GM23338 (cell line): ENCODE results near the gene PTPRN2. TPM values are rescaled to one million over a fixed set of nuclear protein-coding genes. Genes with fewer than 3 reads are reported as not detected.
"Not testable (repeated sequence)": the region's sequence is repeated elsewhere in the genome, so short reads cannot be mapped to it uniquely, and the experiment has no call there.

ENCODE experiments used
- ATAC-seq: fragments of 200-7000 bp; cut with Tn5 transposase; 3 replicates; pipeline ENCODE4 v1.9.1; 2020
- DNase-seq: peaks from one replicate; pipeline ENCODE4 v3.0.0-alpha.2; 2015; ENCODE audit warnings: low spot score
- H2AFZ ChIP-seq: fragments of 200-600 bp; sonication (generic); 2 replicates; pipeline ENCODE4 v1.8.0; 2016; ENCODE audit warnings: antibody characterized with exemption, mild to moderate bottlenecking, moderate library complexity
- H3F3A ChIP-seq: fragments of 200-600 bp; sonication (generic); replicated peaks from 2 replicates; pipeline ENCODE4 v1.8.0; 2017; ENCODE audit warnings: antibody characterized with exemption, mixed run types, low read depth
- H3K27ac ChIP-seq: fragments of 200-600 bp; sonication (generic); 2 replicates; pipeline ENCODE4 v1.6.1; 2016; ENCODE audit warnings: low read depth
- H3K27me3 ChIP-seq: fragments of 200-600 bp; sonication (generic); 2 replicates; pipeline ENCODE4 v1.8.0; 2016; ENCODE audit warnings: mild to moderate bottlenecking, mixed run types, moderate library complexity; ENCODE audit not compliant: insufficient read depth
- H3K36me3 ChIP-seq: fragments of 200-600 bp; sonication (generic); 2 replicates; pipeline ENCODE4 v1.8.0; 2016; ENCODE audit warnings: mild to moderate bottlenecking; ENCODE audit not compliant: insufficient read depth
- H3K4me1 ChIP-seq: fragments of 200-600 bp; sonication (generic); 2 replicates; pipeline ENCODE4 v1.8.0; 2016; ENCODE audit warnings: mild to moderate bottlenecking, moderate library complexity; ENCODE audit not compliant: insufficient read depth
- H3K4me2 ChIP-seq: fragments of 200-600 bp; sonication (generic); 2 replicates; pipeline ENCODE4 v1.7.1; 2017; ENCODE audit warnings: mixed run types
- H3K4me3 ChIP-seq: fragments of 200-600 bp; sonication (generic); 2 replicates; pipeline ENCODE4 v1.6.1; 2016; ENCODE audit warnings: mixed run types
- H3K79me2 ChIP-seq: fragments of 200-600 bp; sonication (generic); replicated peaks from 2 replicates; pipeline ENCODE4 v1.8.0; 2017; ENCODE audit warnings: mild to moderate bottlenecking; ENCODE audit not compliant: insufficient read depth
- H3K9me2 ChIP-seq: fragments of 200-600 bp; sonication (generic); 2 replicates; pipeline ENCODE4 v1.8.0; 2017; ENCODE audit not compliant: insufficient read depth
- H4K20me1 ChIP-seq: fragments of 200-600 bp; sonication (generic); replicated peaks from 2 replicates; pipeline ENCODE4 v1.8.0; 2017; ENCODE audit warnings: mild to moderate bottlenecking; ENCODE audit not compliant: insufficient read depth
- H3K27ac Mint-ChIP-seq: 2 replicates; pipeline ENCODE4 v1.8.0; 2020; ENCODE audit warnings: inconsistent platforms, mild to moderate bottlenecking, moderate library complexity, mixed read lengths
- H3K27me3 Mint-ChIP-seq: 3 replicates; pipeline ENCODE4 v1.8.0; 2022; ENCODE audit warnings: low read depth, mild to moderate bottlenecking, moderate library complexity, mixed read lengths, inconsistent platforms; ENCODE audit not compliant: insufficient read depth, poor library complexity
- H3K36me3 Mint-ChIP-seq: 3 replicates; pipeline ENCODE4 v1.8.0; 2021; ENCODE audit warnings: low read depth, mild to moderate bottlenecking, inconsistent platforms, moderate library complexity, mixed read lengths
- H3K4me1 Mint-ChIP-seq: 3 replicates; pipeline ENCODE4 v1.8.0; 2020; ENCODE audit warnings: mild to moderate bottlenecking, inconsistent platforms, mixed read lengths
- H3K4me3 Mint-ChIP-seq: 3 replicates; pipeline ENCODE4 v1.8.0; 2021; ENCODE audit warnings: moderate library complexity, mild to moderate bottlenecking, inconsistent platforms, mixed read lengths
- H3K9me3 Mint-ChIP-seq: 3 replicates; pipeline ENCODE4 v1.8.0; 2020; ENCODE audit warnings: moderate library complexity, mild to moderate bottlenecking, inconsistent platforms, mixed read lengths
- ETS1 ChIP-seq: IDR thresholded peaks from 2 replicates; pipeline ENCODE4 v1.6.1; 2016; ENCODE audit warnings: antibody characterized with exemption
- EZH2 ChIP-seq: fragments of 200-600 bp; sonication (generic); IDR thresholded peaks from one replicate; pipeline ENCODE4 v1.8.0; 2017; ENCODE audit warnings: antibody characterized with exemption, mild to moderate bottlenecking, low read depth; ENCODE audit not compliant: unreplicated experiment
- EZH2phosphoT487 ChIP-seq: fragments of 200-600 bp; sonication (generic); IDR thresholded peaks from one replicate; pipeline ENCODE4 v1.8.1; 2018; ENCODE audit warnings: antibody characterized with exemption; ENCODE audit not compliant: unreplicated experiment
- JUNB ChIP-seq: IDR thresholded peaks from one replicate; pipeline ENCODE4 v1.6.1; 2016; ENCODE audit warnings: antibody characterized with exemption; ENCODE audit not compliant: unreplicated experiment
- POLR2AphosphoS5 ChIP-seq: IDR thresholded peaks from 2 replicates; pipeline ENCODE4 v1.6.1; 2016; ENCODE audit warnings: antibody characterized with exemption, low read depth
- REST ChIP-seq: IDR thresholded peaks from one replicate; pipeline ENCODE4 v1.6.1; 2018; ENCODE audit warnings: antibody characterized with exemption; ENCODE audit not compliant: unreplicated experiment
- ZNF331 ChIP-seq: fragments of 250-450 bp; sonication (Bioruptor Pico); IDR thresholded peaks from 2 replicates; pipeline ENCODE4 v1.5.0; 2020; ENCODE audit warnings: low read depth, mild to moderate bottlenecking, moderate library complexity
- polyA plus RNA-seq: library from polyadenylated mRNA; unstranded; fragments of >200 nt; fragmentation: Nextera tagmentation; extraction: Ambion mirVana; gene quantifications from 2 replicates; pipeline ENCODE4 v1.2.1, GENCODE V29; 2016
- total RNA-seq: library from RNA; depleted of rRNA; stranded (reverse); fragments of >200 nt; shearing (Covaris generic); gene quantifications from 2 replicates; pipeline ENCODE4 v1.2.3, GENCODE V29; 2014
- TF ChIP-seq, protein P1 (sequence below), 2 experiments: fragments of 200-600 bp in 1 of 2; sonication (generic) in 1 of 2; conservative IDR thresholded peaks; 2 replicates each; pipeline versions ENCODE4 v1.5.1 to v1.6.1; 2016 to 2017; ENCODE audit warnings: antibody characterized with exemption in 2 of 2, low read depth in 2 of 2, mild to moderate bottlenecking in 2 of 2, moderate library complexity in 1 of 2

The PTPRN2 gene
- total and polyA plus RNA-seq, 2 experiments from 2014 or later = 0.87 to 4.0 TPM

DNA sequence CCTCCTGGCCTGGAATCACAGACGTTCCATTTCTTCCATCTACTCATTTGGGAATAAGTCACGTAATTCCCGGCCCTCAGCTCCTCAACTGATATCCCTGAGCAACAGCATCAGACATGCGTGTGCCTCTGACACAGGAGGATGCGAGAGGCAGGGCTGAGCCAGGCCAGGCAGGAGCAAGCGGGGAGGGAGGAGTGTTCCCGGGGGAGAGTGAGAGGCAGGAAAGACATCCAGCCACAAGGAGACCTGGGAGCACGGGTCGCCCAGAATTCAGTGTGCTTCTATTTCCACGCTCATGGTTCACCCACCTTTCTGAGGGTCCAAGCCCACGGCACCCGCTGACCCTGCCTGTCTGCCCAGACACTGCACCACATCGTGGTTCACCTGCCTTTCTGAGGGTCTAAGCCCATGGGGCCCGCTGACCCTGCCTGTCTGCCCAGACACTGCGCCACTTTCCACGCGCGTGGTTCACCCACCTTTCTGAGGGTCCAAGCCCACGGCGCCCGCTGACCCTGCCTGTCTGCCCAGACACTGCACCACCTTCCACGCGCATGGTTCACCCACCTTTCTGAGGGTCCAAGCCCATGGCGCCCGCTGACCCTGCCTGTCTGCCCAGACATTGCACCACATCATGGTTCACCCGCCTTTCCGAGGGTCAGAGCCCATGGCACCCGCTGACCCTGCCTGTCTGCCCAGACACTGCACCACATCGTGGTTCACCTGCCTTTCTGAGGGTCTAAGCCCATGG, 293.0 kb downstream of the PTPRN2 start:
- not testable (repeated sequence) for H2AFZ ChIP-seq, H3K27me3 ChIP-seq, H3K27me3 Mint-ChIP-seq, H3K79me2 ChIP-seq, H3K9me2 ChIP-seq, DNase-seq, H3K4me1 ChIP-seq, H3K27ac Mint-ChIP-seq, H3F3A ChIP-seq, H3K4me1 Mint-ChIP-seq, H3K4me3 Mint-ChIP-seq, H3K36me3 ChIP-seq, H4K20me1 ChIP-seq, H3K4me2 ChIP-seq, H3K4me3 ChIP-seq, ATAC-seq, H3K27ac ChIP-seq
- H3K36me3 Mint-ChIP-seq = peaks cover 39% of the 10 kb centered on the region
- peaks cover 100% of the 10 kb centered on the region for H3K9me3 Mint-ChIP-seq

- Mint-ChIP-seq H3K4me3 (no peak overlapping the region), H3K27me3 (peaks cover 2% of the 10 kb centered on the region), H3K36me3 (peaks cover 37% of the 10 kb centered on the region), H3K4me1 (no peaks in the 10 kb centered on the region), H3K9me3 (peaks cover 100% of the 10 kb centered on the region), H3K27ac (no peak overlapping the region)
- no peaks in the 10 kb centered on the region for H3K4me1 ChIP-seq
- TF ChIP-seq JUNB = no peak
- H3K4me3 ChIP-seq = no peak overlapping the region
- no peak overlapping the region for H2AFZ ChIP-seq
- H3F3A ChIP-seq = no peaks in the 10 kb centered on the region
- H3K27me3 ChIP-seq = no peaks in the 10 kb centered on the region
- peaks cover 10% of the 10 kb centered on the region; the same call in 1 of the 2 replicates for H3K36me3 ChIP-seq
- no peak for DNase-seq
- ATAC-seq = no peak
- H3K9me2 ChIP-seq = no peaks in the 10 kb centered on the region
- H3K4me2 ChIP-seq = no peak overlapping the region
- no peak overlapping the region for H3K27ac ChIP-seq
- H4K20me1 ChIP-seq = no peaks in the 10 kb centered on the region
- no peaks in the 10 kb centered on the region for H3K79me2 ChIP-seq
Observed at GRCh38 chr7:158292948-158293347, 294.7 kb downstream of the PTPRN2 start.

DNA sequence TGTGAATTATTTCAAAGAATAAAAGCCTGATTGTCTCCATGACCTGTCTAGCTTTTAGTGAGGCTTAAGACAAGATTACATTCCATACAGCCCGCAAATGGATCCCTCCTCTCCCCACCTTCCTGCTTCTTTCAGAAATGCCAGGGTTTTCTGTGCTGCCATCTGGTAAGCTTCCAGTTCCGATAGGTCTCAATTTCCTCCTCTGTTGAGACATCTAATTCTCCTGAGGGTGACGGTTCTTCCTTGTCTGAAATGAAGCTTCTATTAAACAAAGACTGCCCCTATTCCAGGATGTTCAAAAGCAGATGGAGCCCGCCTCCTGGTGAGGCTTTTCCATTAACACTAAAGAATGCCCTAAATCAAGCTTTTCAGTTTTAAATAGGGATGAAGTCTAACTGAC, 295.6 kb downstream of the PTPRN2 start:
- no peak overlapping the region for H2AFZ ChIP-seq
- H3K4me3 Mint-ChIP-seq = no peak overlapping the region
- H3K9me3 Mint-ChIP-seq = peaks cover 100% of the 10 kb centered on the region
- DNase-seq (no peak), ATAC-seq (no peak)
- peaks cover 10% of the 10 kb centered on the region; the same call in 1 of the 2 replicates for H3K36me3 ChIP-seq
- H3K36me3 Mint-ChIP-seq = peaks cover 33% of the 10 kb centered on the region
- H3K9me2 ChIP-seq = no peaks in the 10 kb centered on the region
- no peaks in the 10 kb centered on the region for H3K4me1 Mint-ChIP-seq
- H3K79me2 ChIP-seq = no peaks in the 10 kb centered on the region
- no peaks in the 10 kb centered on the region for H4K20me1 ChIP-seq
- H3K27me3 Mint-ChIP-seq = peaks cover 2% of the 10 kb centered on the region
- no peaks in the 10 kb centered on the region for H3K27me3 ChIP-seq
- H3K4me2 ChIP-seq = no peak overlapping the region
- H3K27ac ChIP-seq = no peak overlapping the region
- H3K4me1 ChIP-seq = no peaks in the 10 kb centered on the region
- H3K4me3 ChIP-seq = no peak overlapping the region
- no peak overlapping the region for H3K27ac Mint-ChIP-seq
- H3F3A ChIP-seq = no peaks in the 10 kb centered on the region
- TF ChIP-seq POLR2AphosphoS5 (no peak), REST (no peak), EZH2 (no peak), ETS1 (no peak), EZH2phosphoT487 (no peak), ZNF331 (CRISPR knock-in tag) (no peak)
- TF ChIP-seq, protein P1, sequence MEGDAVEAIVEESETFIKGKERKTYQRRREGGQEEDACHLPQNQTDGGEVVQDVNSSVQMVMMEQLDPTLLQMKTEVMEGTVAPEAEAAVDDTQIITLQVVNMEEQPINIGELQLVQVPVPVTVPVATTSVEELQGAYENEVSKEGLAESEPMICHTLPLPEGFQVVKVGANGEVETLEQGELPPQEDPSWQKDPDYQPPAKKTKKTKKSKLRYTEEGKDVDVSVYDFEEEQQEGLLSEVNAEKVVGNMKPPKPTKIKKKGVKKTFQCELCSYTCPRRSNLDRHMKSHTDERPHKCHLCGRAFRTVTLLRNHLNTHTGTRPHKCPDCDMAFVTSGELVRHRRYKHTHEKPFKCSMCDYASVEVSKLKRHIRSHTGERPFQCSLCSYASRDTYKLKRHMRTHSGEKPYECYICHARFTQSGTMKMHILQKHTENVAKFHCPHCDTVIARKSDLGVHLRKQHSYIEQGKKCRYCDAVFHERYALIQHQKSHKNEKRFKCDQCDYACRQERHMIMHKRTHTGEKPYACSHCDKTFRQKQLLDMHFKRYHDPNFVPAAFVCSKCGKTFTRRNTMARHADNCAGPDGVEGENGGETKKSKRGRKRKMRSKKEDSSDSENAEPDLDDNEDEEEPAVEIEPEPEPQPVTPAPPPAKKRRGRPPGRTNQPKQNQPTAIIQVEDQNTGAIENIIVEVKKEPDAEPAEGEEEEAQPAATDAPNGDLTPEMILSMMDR (conservative IDR thresholded peaks at IDR 0.05; ENCODE audit: low read depth in 2 of 2) = no peak
